T-cell (primary cell): ENCODE results near the gene MITF. TPM values are rescaled to one million over a fixed set of nuclear protein-coding genes. Genes with fewer than 3 reads are reported as not detected.

Experiments used
- ATAC-seq, 4 experiments: fragments of 200-7000 bp in 3 of 4; fragments of 150-1000 bp in 1 of 4; cut with Tn5 transposase; replicated peaks in 1 of 4; 1 replicate in 3 of 4; 2 replicates in 1 of 4; pipeline ENCODE4 v1.10.0; 2021; ENCODE audit warnings: moderate library complexity in 3 of 4, mild to moderate bottlenecking in 2 of 4, moderate number of reproducible peaks in 1 of 4
- CTCF ChIA-PET, 2 donors: fragments of 300-600 bp; sonication (Branson Sonifier 250); formaldehyde crosslinking; loops; one replicate each; lab custom pipeline; 2022; ENCODE audit warnings: antibody characterized with exemption in 2 of 2; lab: Charles Lee
- POLR2A ChIA-PET, 2 donors: fragments of 300-600 bp; sonication (Branson Sonifier 250); formaldehyde crosslinking; loops; one replicate each; lab custom pipeline; 2022; ENCODE audit warnings: antibody characterized with exemption in 2 of 2; lab: Charles Lee
- DNase-seq, 35 experiments: peaks; one replicate each; pipeline versions ENCODE4 v3.0.0 to v3.0.0-alpha.2; 2013 to 2023
- H3K27ac ChIP-seq: one replicate; pipeline ENCODE4 v1.5.1; 2013; ENCODE audit warnings: low read length
- H3K27me3 ChIP-seq, 2 experiments: replicated peaks in 1 of 2; 1 replicate in 1 of 2; 2 replicates in 1 of 2; pipeline versions ENCODE4 v1.6.1 to v1.7.0; 2013; ENCODE audit warnings: low read length in 1 of 2, mixed read lengths in 1 of 2; ENCODE audit not compliant: control insufficient read depth in 2 of 2, insufficient read depth in 2 of 2; ENCODE audit errors: extremely low read depth in 1 of 2
- H3K36me3 ChIP-seq, 2 donors: 1 replicate in 1 of 2; 2 replicates in 1 of 2; pipeline versions ENCODE4 v1.6.1 to v1.7.0; 2013; ENCODE audit warnings: low read length in 1 of 2; ENCODE audit not compliant: control insufficient read depth in 2 of 2, insufficient read depth in 1 of 2; ENCODE audit errors: extremely low read depth in 1 of 2
- H3K4me1 ChIP-seq, 2 experiments: 1 replicate in 1 of 2; 2 replicates in 1 of 2; pipeline versions ENCODE4 v1.6.1 to v1.7.0; 2013; ENCODE audit warnings: low read length in 2 of 2, mixed read lengths in 1 of 2; ENCODE audit not compliant: insufficient read depth in 2 of 2, control insufficient read depth in 1 of 2; ENCODE audit errors: extremely low read depth in 1 of 2
- H3K4me3 ChIP-seq, 2 donors: 1 replicate in 1 of 2; 2 replicates in 1 of 2; pipeline versions ENCODE4 v1.5.1 to v1.7.0; 2013; ENCODE audit warnings: mild to moderate bottlenecking in 2 of 2, low read length in 1 of 2, moderate library complexity in 1 of 2; ENCODE audit not compliant: control insufficient read depth in 1 of 2; ENCODE audit errors: extremely low read depth in 1 of 2
- H3K9me3 ChIP-seq: 2 replicates; pipeline ENCODE4 v1.7.0; 2013
- H3K27ac Mint-ChIP-seq, 2 donors: one replicate each; pipeline ENCODE4 v1.8.0; 2020 to 2021; ENCODE audit warnings: mild to moderate bottlenecking in 2 of 2, mixed read lengths in 2 of 2
- H3K27me3 Mint-ChIP-seq, 2 donors: one replicate each; pipeline ENCODE4 v1.8.0; 2021 to 2022; ENCODE audit warnings: mixed read lengths in 2 of 2
- H3K36me3 Mint-ChIP-seq: one replicate; pipeline ENCODE4 v1.8.0; 2021; ENCODE audit warnings: mixed read lengths
- H3K4me1 Mint-ChIP-seq, 3 donors: one replicate each; pipeline ENCODE4 v1.8.0; 2020 to 2022; ENCODE audit warnings: mixed read lengths in 3 of 3, mild to moderate bottlenecking in 1 of 3
- H3K4me3 Mint-ChIP-seq, 3 donors: one replicate each; pipeline ENCODE4 v1.8.0; 2020 to 2022; ENCODE audit warnings: mild to moderate bottlenecking in 3 of 3, mixed read lengths in 3 of 3, moderate library complexity in 3 of 3
- H3K9me3 Mint-ChIP-seq, 3 donors: one replicate each; pipeline ENCODE4 v1.8.0; 2020 to 2022; ENCODE audit warnings: mixed read lengths in 3 of 3
- WGBS: methylation state at CpG from one replicate; pipeline ENCODE4 v1.1.5; 2013; ENCODE audit warnings: missing lambda C conversion rate; ENCODE audit not compliant: insufficient coverage; 5-methylcytosine and 5-hydroxymethylcytosine counted together
- total RNA-seq, 35 experiments: library from RNA in 6 of 35; stranded (reverse) in 6 of 35; fragments of 120-200 nt in 1 of 35; gene quantifications; one replicate each; pipeline versions ENCODE4 v1.2.1 to v1.2.4 and lab custom pipeline; 2013 to 2026

Gene MITF
- total RNA-seq, 5 donors from 2014 or later (not counting 1 experiment from before 2014, with no cell fraction given): 0.09 to 0.51 (median 0.24) TPM; not detected in 1

GRCh38 chr3:69830147-69830546, 90.9 kb downstream of the MITF start:
- no peak overlapping the region for H3K4me3 Mint-ChIP-seq
- ATAC-seq: no peak
- WGBS: 81% methylated on average over 3 of the region's 3 CpGs

DNA sequence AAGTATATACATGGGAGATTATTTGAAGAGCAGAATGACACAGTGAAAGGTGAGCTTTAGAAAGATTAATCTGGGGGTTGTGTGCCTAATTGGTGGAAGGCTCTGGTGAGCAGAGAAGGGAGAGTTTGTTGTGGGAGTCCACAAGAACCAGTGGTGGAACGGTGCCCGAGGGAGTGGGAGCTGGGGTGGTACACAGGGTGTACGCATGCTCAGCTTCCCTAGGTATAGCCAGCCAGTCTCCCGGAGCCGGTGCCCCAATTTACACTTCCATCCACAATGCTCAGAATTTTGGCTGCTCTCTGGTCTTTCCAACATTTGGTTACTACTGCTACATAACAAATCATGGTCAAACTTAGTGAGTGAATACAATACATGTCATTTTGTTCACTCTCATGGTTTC, 92.5 kb downstream of the MITF start:
- WGBS: no CpG with 5 or more reads among the region's 5 CpGs
- DNase-seq (no peak), ATAC-seq (no peak)

More at GRCh38 chr3:69830147-69830546, 90.9 kb downstream of the MITF start:
- H3K9me3 Mint-ChIP-seq: peaks cover 7 to 19% (median 11%) of the 10 kb centered on the region in 3 donors
- Histone ChIP-seq H3K4me3 (no peak overlapping the region), H3K4me1 (no peaks in the 10 kb centered on the region), H3K27me3 (no peaks in the 10 kb centered on the region), H3K9me3 (no peaks in the 10 kb centered on the region), H3K27ac (no peak overlapping the region), H3K36me3 (no peaks in the 10 kb centered on the region)
- no peaks in the 10 kb centered on the region for H3K36me3 Mint-ChIP-seq
- H3K27ac Mint-ChIP-seq: no peak overlapping the region
- POLR2A ChIA-PET: no interaction called here
- no peaks in the 10 kb centered on the region for H3K27me3 Mint-ChIP-seq
- CTCF ChIA-PET: no interaction called here
- no peaks in the 10 kb centered on the region for H3K4me1 Mint-ChIP-seq
- DNase-seq: no peak

GRCh38 chr3:69833591-69833990, 94.3 kb downstream of the MITF start:
- Mint-ChIP-seq H3K9me3 (peaks cover 7 to 22% (median 20%) of the 10 kb centered on the region in 3 donors), H3K27ac (no peak overlapping the region), H3K27me3 (no peaks in the 10 kb centered on the region), H3K4me1 (no peaks in the 10 kb centered on the region), H3K4me3 (no peak overlapping the region), H3K36me3 (no peaks in the 10 kb centered on the region)
- Histone ChIP-seq H3K9me3 (no peaks in the 10 kb centered on the region), H3K36me3 (no peaks in the 10 kb centered on the region), H3K4me3 (no peak overlapping the region), H3K27me3 (no peaks in the 10 kb centered on the region), H3K4me1 (no peaks in the 10 kb centered on the region), H3K27ac (no peak overlapping the region)
- CTCF ChIA-PET: no interaction called here
- ATAC-seq (no peak), DNase-seq (no peak)
- POLR2A ChIA-PET: no interaction called here

More for the DNA sequence above, 92.5 kb downstream of the MITF start:
- Mint-ChIP-seq H3K9me3 (peaks cover 7 to 22% (median 20%) of the 10 kb centered on the region in 3 donors), H3K27ac (no peak overlapping the region), H3K4me1 (no peaks in the 10 kb centered on the region), H3K4me3 (no peak overlapping the region), H3K36me3 (no peaks in the 10 kb centered on the region), H3K27me3 (no peaks in the 10 kb centered on the region)
- Histone ChIP-seq H3K27ac (no peak overlapping the region), H3K9me3 (no peaks in the 10 kb centered on the region), H3K4me3 (no peak overlapping the region), H3K36me3 (no peaks in the 10 kb centered on the region), H3K27me3 (no peaks in the 10 kb centered on the region), H3K4me1 (no peaks in the 10 kb centered on the region)
- POLR2A ChIA-PET: no interaction called here
- CTCF ChIA-PET: no interaction called here

- H3K4me3 Mint-ChIP-seq: no peak overlapping the region
- ChIA-PET CTCF (no interaction called here), POLR2A (no interaction called here)
- no peaks in the 10 kb centered on the region for H3K36me3 Mint-ChIP-seq
- Histone ChIP-seq H3K9me3 (no peaks in the 10 kb centered on the region), H3K4me3 (no peak overlapping the region), H3K27ac (no peak overlapping the region), H3K36me3 (no peaks in the 10 kb centered on the region), H3K27me3 (no peaks in the 10 kb centered on the region), H3K4me1 (no peaks in the 10 kb centered on the region)
- no peak overlapping the region for H3K27ac Mint-ChIP-seq
- ATAC-seq: no peak
- H3K27me3 Mint-ChIP-seq: no peaks in the 10 kb centered on the region
- no peaks in the 10 kb centered on the region for H3K4me1 Mint-ChIP-seq
- 80% methylated on average over 2 of the region's 5 CpGs for WGBS
- no peak for DNase-seq
- H3K9me3 Mint-ChIP-seq: peaks cover 7 to 17% (median 12%) of the 10 kb centered on the region in 3 donors
Observed at GRCh38 chr3:69838217-69838616, 99.0 kb downstream of the MITF start.

DNA sequence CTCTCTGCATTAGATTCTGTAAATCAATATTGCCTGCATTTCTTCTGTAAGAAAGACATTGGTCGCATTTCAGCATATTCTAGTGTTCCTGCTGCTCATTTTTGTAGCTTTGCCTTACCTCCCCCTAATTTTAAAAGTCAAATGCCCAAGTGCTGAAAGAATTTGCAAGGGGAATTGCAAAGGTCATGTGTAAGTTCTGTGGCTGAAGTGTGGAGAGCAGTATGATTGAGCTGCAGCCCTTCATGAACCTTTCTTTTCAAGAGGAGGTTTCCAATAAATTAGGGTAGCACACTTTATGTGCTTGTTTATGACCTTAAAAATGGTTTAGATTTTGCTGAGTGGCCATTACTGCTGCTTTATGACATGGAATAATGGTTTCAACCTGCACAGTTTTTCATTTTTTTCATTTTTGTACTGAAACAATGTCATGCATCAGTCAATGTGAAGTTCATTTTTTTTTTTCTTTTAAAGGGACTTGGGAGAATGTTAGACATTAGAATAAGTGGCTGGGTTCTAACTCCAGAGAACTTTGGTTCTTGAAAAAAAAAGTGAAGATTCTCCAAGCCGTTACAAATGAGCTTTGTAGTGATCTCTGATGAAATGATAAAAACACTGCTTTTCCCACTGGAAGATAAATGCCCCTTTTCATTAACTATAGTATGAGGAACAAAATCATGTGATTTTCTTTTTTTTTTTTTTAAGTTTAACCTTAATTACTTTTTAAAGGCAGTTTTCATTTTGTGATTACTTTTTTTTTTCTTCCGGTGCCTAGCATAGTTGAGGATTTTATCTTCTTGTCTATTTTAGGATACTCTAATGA, 99.6 kb downstream of the MITF start:
- H3K27me3 Mint-ChIP-seq: no peaks in the 10 kb centered on the region
- no peaks in the 10 kb centered on the region for H3K9me3 ChIP-seq
- CTCF ChIA-PET: no interaction called here
- H3K27ac Mint-ChIP-seq: no peak overlapping the region
- no peaks in the 10 kb centered on the region for H3K4me1 ChIP-seq
- DNase-seq (no peak), ATAC-seq (no peak)
- H3K36me3 ChIP-seq: no peaks in the 10 kb centered on the region
- no peaks in the 10 kb centered on the region for H3K4me1 Mint-ChIP-seq
- H3K4me3 ChIP-seq: no peak overlapping the region
- no CpG with 5 or more reads among the region's 3 CpGs for WGBS
- H3K27ac ChIP-seq: no peak overlapping the region
- H3K9me3 Mint-ChIP-seq: peaks cover 4 to 17% (median 8%) of the 10 kb centered on the region in 3 donors
- no peaks in the 10 kb centered on the region for H3K36me3 Mint-ChIP-seq
- H3K27me3 ChIP-seq: no peaks in the 10 kb centered on the region
- no peak overlapping the region for H3K4me3 Mint-ChIP-seq
- POLR2A ChIA-PET: no interaction called here

DNA sequence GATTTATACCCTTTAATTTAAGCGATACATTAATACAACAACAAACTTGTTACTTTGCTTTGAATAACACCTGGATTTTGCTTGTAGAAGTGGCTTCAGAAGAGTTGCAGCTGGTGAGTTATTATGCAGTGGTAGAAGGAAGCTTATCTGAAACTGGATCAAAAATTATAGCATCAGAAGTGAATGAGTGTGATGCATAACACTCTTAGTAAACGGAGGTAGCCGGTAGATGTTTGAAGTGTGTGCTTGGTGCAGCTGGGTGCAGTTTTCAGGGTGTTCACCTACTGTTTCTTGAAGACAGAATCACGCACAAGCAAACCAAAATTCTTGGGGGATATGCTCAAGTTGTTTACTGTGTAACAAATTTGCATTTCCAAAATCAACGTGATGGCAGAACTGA, 103.1 kb downstream of the MITF start:
- Histone ChIP-seq H3K4me3 (no peak overlapping the region), H3K27me3 (no peaks in the 10 kb centered on the region), H3K36me3 (no peaks in the 10 kb centered on the region), H3K9me3 (no peaks in the 10 kb centered on the region), H3K4me1 (no peaks in the 10 kb centered on the region), H3K27ac (no peak overlapping the region)
- POLR2A ChIA-PET: no interaction called here
- Mint-ChIP-seq H3K27ac (no peak overlapping the region), H3K4me3 (no peak overlapping the region), H3K4me1 (no peaks in the 10 kb centered on the region), H3K9me3 (no peaks in the 10 kb centered on the region), H3K36me3 (no peaks in the 10 kb centered on the region), H3K27me3 (no peaks in the 10 kb centered on the region)
- WGBS: 43% methylated on average over 1 of the region's 5 CpGs
- ATAC-seq: no peak
- DNase-seq: no peak
- CTCF ChIA-PET: no interaction called here
